Panc1 (cell line): ENCODE measurements around the gene FOXD4L1.
"Not testable (repeated sequence)": the region's sequence is repeated elsewhere in the genome, so short reads cannot be mapped to it uniquely, and the experiment has no call there.

Source experiments
- POLR2AphosphoS5 ChIP-seq: IDR thresholded peaks from 2 replicates; pipeline ENCODE4 v1.6.1; 2012; ENCODE audit warnings: mild to moderate bottlenecking, low read depth, low read length, moderate library complexity
- TF ChIP-seq, protein P1 (sequence below): fragments of 450-650 bp; IDR thresholded peaks from 2 replicates; pipeline ENCODE4 v1.5.1; 2017; ENCODE audit warnings: mild to moderate bottlenecking

DNA sequence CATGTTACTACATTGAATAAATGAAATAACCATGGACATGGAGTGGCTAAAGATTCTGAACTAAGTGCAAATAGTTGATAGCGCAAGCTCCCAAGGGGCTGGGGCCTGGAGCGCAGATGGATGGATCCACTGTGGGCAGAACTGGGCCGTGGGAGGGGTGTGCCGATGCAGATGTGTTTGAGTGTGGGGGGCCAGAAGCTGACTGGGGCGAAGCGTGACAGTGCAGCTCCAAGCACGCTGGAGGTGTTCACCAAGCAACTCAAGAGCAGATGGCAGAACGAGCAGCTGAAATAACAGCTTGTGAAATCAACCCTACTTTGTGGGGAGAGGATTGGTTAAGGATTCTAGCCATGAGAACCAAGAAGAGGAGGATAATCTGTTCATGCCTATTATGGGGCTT is 17.0 kb downstream of the FOXD4L1 start:
- TF ChIP-seq, protein P1, sequence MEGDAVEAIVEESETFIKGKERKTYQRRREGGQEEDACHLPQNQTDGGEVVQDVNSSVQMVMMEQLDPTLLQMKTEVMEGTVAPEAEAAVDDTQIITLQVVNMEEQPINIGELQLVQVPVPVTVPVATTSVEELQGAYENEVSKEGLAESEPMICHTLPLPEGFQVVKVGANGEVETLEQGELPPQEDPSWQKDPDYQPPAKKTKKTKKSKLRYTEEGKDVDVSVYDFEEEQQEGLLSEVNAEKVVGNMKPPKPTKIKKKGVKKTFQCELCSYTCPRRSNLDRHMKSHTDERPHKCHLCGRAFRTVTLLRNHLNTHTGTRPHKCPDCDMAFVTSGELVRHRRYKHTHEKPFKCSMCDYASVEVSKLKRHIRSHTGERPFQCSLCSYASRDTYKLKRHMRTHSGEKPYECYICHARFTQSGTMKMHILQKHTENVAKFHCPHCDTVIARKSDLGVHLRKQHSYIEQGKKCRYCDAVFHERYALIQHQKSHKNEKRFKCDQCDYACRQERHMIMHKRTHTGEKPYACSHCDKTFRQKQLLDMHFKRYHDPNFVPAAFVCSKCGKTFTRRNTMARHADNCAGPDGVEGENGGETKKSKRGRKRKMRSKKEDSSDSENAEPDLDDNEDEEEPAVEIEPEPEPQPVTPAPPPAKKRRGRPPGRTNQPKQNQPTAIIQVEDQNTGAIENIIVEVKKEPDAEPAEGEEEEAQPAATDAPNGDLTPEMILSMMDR = not testable (repeated sequence)
- not testable (repeated sequence) for TF ChIP-seq POLR2AphosphoS5
